ENCODE results near the gene CHKA.

GRCh38 chr11:68061508-68061907 is 59.7 kb downstream of the CHKA start:
- TF ChIP-seq POLR2A (IDR thresholded peaks at IDR 0.05; ENCODE audit: low read length) (no peak), GATA1 (IDR thresholded peaks at IDR 0.05; ENCODE audit: low read depth, low read length) (no peak)
